ENCODE measurements around the gene GPC1. TPM values are rescaled to one million over a fixed set of nuclear protein-coding genes. Genes with fewer than 3 reads are reported as not detected.

Gene GPC1
- total and polyA plus RNA-seq, 2 experiments from 2014 or later = 57.8 to 80.9 TPM

GRCh38 chr2:240503848-240504247, 68.4 kb downstream of the GPC1 start:
- Histone ChIP-seq H3K27ac (no peak overlapping the region), H3K4me1 (ENCODE audit: low read depth) (no peaks in the 10 kb centered on the region), H3K4me3 (no peak overlapping the region), H3K36me3 (no peaks in the 10 kb centered on the region), H3K27me3 (no peaks in the 10 kb centered on the region), H3K9me3 (ENCODE audit: low read depth) (no peaks in the 10 kb centered on the region)
- DNase-seq (ENCODE audit: low read depth in 1 of 2, low spot score in 1 of 2) = no peak
- no peak for TF ChIP-seq CTCF (IDR thresholded peaks at IDR 0.05; ENCODE audit: low read depth, low read length)

- DNase-seq (ENCODE audit: low read depth in 1 of 2, low spot score in 1 of 2) = no peak
- Histone ChIP-seq H3K27me3 (no peaks in the 10 kb centered on the region), H3K4me1 (ENCODE audit: low read depth) (no peaks in the 10 kb centered on the region), H3K36me3 (no peaks in the 10 kb centered on the region), H3K27ac (no peak overlapping the region), H3K9me3 (ENCODE audit: low read depth) (no peaks in the 10 kb centered on the region), H3K4me3 (no peak overlapping the region)
- TF ChIP-seq CTCF (IDR thresholded peaks at IDR 0.05; ENCODE audit: low read depth, low read length) = no peak
Observed at GRCh38 chr2:240505910-240506309, 70.4 kb downstream of the GPC1 start.

- TF ChIP-seq CTCF (IDR thresholded peaks at IDR 0.05; ENCODE audit: low read depth, low read length) = no peak
- H3K27me3 ChIP-seq = no peaks in the 10 kb centered on the region
- no peaks in the 10 kb centered on the region for H3K36me3 ChIP-seq
- H3K4me3 ChIP-seq = no peak overlapping the region
- H3K9me3 ChIP-seq (ENCODE audit: low read depth) = no peaks in the 10 kb centered on the region
- no peak overlapping the region for H3K27ac ChIP-seq
- H3K4me1 ChIP-seq (ENCODE audit: low read depth) = no peaks in the 10 kb centered on the region
- no peak for DNase-seq (ENCODE audit: low read depth in 1 of 2, low spot score in 1 of 2)
Observed at GRCh38 chr2:240506406-240507059, 71.1 kb downstream of the GPC1 start.

GRCh38 chr2:240507060-240507777, 71.8 kb downstream of the GPC1 start:
- H3K27ac ChIP-seq = no peak overlapping the region
- H3K9me3 ChIP-seq (ENCODE audit: low read depth) = no peaks in the 10 kb centered on the region
- DNase-seq (ENCODE audit: low read depth in 1 of 2, low spot score in 1 of 2) = no peak
- H3K27me3 ChIP-seq = no peaks in the 10 kb centered on the region
- no peaks in the 10 kb centered on the region for H3K4me1 ChIP-seq (ENCODE audit: low read depth)
- no peak overlapping the region for H3K4me3 ChIP-seq
- no peaks in the 10 kb centered on the region for H3K36me3 ChIP-seq
- TF ChIP-seq CTCF (IDR thresholded peaks at IDR 0.05; ENCODE audit: low read depth, low read length) = no peak

- DNase-seq (ENCODE audit: low read depth in 1 of 2, low spot score in 1 of 2) = no peak
Observed at GRCh38 chr2:240507778-240508251, 72.4 kb downstream of the GPC1 start.

More at GRCh38 chr2:240507778-240508251, 72.4 kb downstream of the GPC1 start:
- H3K27me3 ChIP-seq = no peaks in the 10 kb centered on the region
- no peaks in the 10 kb centered on the region for H3K4me1 ChIP-seq (ENCODE audit: low read depth)
- no peak for TF ChIP-seq CTCF (IDR thresholded peaks at IDR 0.05; ENCODE audit: low read depth, low read length)
- no peaks in the 10 kb centered on the region for H3K36me3 ChIP-seq
- no peak overlapping the region for H3K27ac ChIP-seq
- no peaks in the 10 kb centered on the region for H3K9me3 ChIP-seq (ENCODE audit: low read depth)
- no peak overlapping the region for H3K4me3 ChIP-seq
